GM19455 (cell line): ENCODE results near the gene RALY.
"Not testable (repeated sequence)": the region's sequence is repeated elsewhere in the genome, so short reads cannot be mapped to it uniquely, and the experiment has no call there.

Experiments
- ATAC-seq: cut with Tn5 transposase; IDR thresholded peaks from one replicate; pipeline ENCODE4 v1.9.1; 2021; ENCODE audit not compliant: unreplicated experiment

The RALY gene

GRCh38 chr20:34014878-34015277, 21.2 kb downstream of the RALY start:
- ATAC-seq: no peak

GRCh38 chr20:34015401-34016335, 22.0 kb downstream of the RALY start:
- ATAC-seq: no peak

GRCh38 chr20:34016736-34017135, 23.0 kb downstream of the RALY start:
- no peak for ATAC-seq

- no peak for ATAC-seq
Measured at GRCh38 chr20:34017610-34018009, 23.9 kb downstream of the RALY start.

GRCh38 chr20:34018166-34018565, 24.5 kb downstream of the RALY start:
- ATAC-seq: no peak

GRCh38 chr20:34022151-34022838, 28.6 kb downstream of the RALY start:
- no peak for ATAC-seq

- no peak for ATAC-seq
Measured at GRCh38 chr20:34022839-34023234, 29.1 kb downstream of the RALY start.

- no peak for ATAC-seq
Measured at GRCh38 chr20:34023937-34024722, 30.4 kb downstream of the RALY start.

- ATAC-seq: no peak
Measured at GRCh38 chr20:34024723-34025351, 31.1 kb downstream of the RALY start.

- not testable (repeated sequence) for ATAC-seq
Measured at GRCh38 chr20:34028013-34028412, 34.3 kb downstream of the RALY start.

- no peak for ATAC-seq
Measured at GRCh38 chr20:34029415-34029814, 35.7 kb downstream of the RALY start.

- no peak for ATAC-seq
Measured at GRCh38 chr20:34030456-34030855, 36.7 kb downstream of the RALY start.

GRCh38 chr20:34033903-34034302, 40.2 kb downstream of the RALY start:
- no peak for ATAC-seq

GRCh38 chr20:34037121-34037520, 43.4 kb downstream of the RALY start:
- no peak for ATAC-seq

GRCh38 chr20:34037767-34038166, 44.1 kb downstream of the RALY start:
- ATAC-seq: no peak

GRCh38 chr20:34040300-34040995, 46.7 kb downstream of the RALY start:
- ATAC-seq: no peak

- ATAC-seq: no peak
Measured at GRCh38 chr20:34041226-34041625, 47.5 kb downstream of the RALY start.

- no peak for ATAC-seq
Measured at GRCh38 chr20:34042262-34042661, 48.6 kb downstream of the RALY start.

GRCh38 chr20:34043025-34043424, 49.3 kb downstream of the RALY start:
- ATAC-seq: no peak

GRCh38 chr20:34045294-34045693, 51.6 kb downstream of the RALY start:
- ATAC-seq: no peak
